ENCODE results near the gene ARHGEF12. TPM values are rescaled to one million over a fixed set of nuclear protein-coding genes. Genes with fewer than 3 reads are reported as not detected.

Gene ARHGEF12
- total RNA-seq, 1 donor from 2014 or later, result 40.8 TPM

- TF ChIP-seq CTCF (IDR thresholded peaks at IDR 0.05; ENCODE audit: partially characterized antibody, unreplicated experiment), result no peak
- Mint-ChIP-seq H3K9me3 (ENCODE audit: unreplicated experiment) (peaks cover 5% of the 10 kb centered on the region), H3K27ac (ENCODE audit: unreplicated experiment) (peak overlapping the region; percentile 59), H3K27me3 (ENCODE audit: unreplicated experiment) (peaks cover 3% of the 10 kb centered on the region), H3K36me3 (ENCODE audit: unreplicated experiment) (no peaks in the 10 kb centered on the region), H3K4me3 (ENCODE audit: unreplicated experiment) (peak overlapping the region; percentile 92), H3K4me1 (ENCODE audit: low read depth, unreplicated experiment) (peaks cover 33% of the 10 kb centered on the region)
- no peak for DNase-seq
Measured at GRCh38 chr11:120338107-120338933, 2.1 kb downstream of the ARHGEF12 start.

DNA sequence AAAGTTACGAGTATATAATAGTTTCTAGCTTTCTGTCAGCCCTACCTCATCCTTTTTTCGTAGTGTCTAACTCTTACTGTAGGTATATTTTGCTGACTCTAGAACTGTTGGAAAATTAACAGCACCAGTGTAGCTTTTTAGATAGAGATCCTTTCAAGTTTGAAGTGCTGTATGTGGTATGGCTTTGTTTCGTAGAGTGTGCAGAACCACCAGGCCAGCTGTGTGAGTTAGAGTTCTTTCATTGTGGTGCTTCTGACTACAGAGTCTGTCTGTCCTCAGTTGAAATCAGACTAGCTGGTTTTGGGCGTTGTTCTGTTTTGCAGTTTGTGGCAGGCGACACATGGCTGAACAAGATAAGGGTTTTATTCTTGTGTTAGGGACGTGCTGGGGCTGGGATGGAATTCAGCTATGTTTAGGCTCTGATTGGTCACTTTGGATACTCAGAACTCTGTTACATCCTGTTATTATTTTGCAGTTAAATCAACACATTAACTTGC is 3.2 kb downstream of the ARHGEF12 start:
- H3K27ac Mint-ChIP-seq (ENCODE audit: unreplicated experiment), result no peak overlapping the region
- peak overlapping the region; percentile 67 for H3K4me3 Mint-ChIP-seq (ENCODE audit: unreplicated experiment)
- H3K27me3 Mint-ChIP-seq (ENCODE audit: unreplicated experiment), result peaks cover 3% of the 10 kb centered on the region
- peaks cover 33% of the 10 kb centered on the region for H3K4me1 Mint-ChIP-seq (ENCODE audit: low read depth, unreplicated experiment)
- no peak for DNase-seq
- no peaks in the 10 kb centered on the region for H3K36me3 Mint-ChIP-seq (ENCODE audit: unreplicated experiment)
- no peak for TF ChIP-seq CTCF (IDR thresholded peaks at IDR 0.05; ENCODE audit: partially characterized antibody, unreplicated experiment)
- peaks cover 5% of the 10 kb centered on the region for H3K9me3 Mint-ChIP-seq (ENCODE audit: unreplicated experiment)

DNA sequence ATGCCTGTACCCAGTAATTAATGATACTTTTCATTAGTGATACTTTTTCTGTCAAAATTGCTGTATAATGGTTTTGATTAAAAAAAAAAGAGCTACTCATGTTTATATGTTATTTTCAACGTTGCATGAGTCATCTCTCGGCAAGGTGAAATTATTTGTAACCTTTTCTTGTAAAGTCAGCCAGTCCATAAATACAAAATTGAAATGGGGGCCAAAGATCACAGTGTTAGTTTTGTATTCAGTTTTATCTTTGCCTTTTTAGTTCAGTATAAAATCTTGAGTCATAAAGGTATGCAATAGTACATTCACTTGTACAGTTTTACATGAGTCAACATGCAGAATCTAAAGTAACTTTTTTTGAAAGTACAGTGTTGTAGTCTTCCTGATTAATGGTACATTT is 4.3 kb downstream of the ARHGEF12 start:
- H3K4me3 Mint-ChIP-seq (ENCODE audit: unreplicated experiment), result no peak overlapping the region
- H3K27me3 Mint-ChIP-seq (ENCODE audit: unreplicated experiment), result peaks cover 3% of the 10 kb centered on the region
- DNase-seq, result no peak
- TF ChIP-seq CTCF (IDR thresholded peaks at IDR 0.05; ENCODE audit: partially characterized antibody, unreplicated experiment), result no peak
- H3K4me1 Mint-ChIP-seq (ENCODE audit: low read depth, unreplicated experiment), result peaks cover 28% of the 10 kb centered on the region
- H3K36me3 Mint-ChIP-seq (ENCODE audit: unreplicated experiment), result no peaks in the 10 kb centered on the region
- no peak overlapping the region for H3K27ac Mint-ChIP-seq (ENCODE audit: unreplicated experiment)
- peaks cover 5% of the 10 kb centered on the region for H3K9me3 Mint-ChIP-seq (ENCODE audit: unreplicated experiment)

- H3K9me3 Mint-ChIP-seq (ENCODE audit: unreplicated experiment), result peaks cover 4% of the 10 kb centered on the region
- peaks cover 2% of the 10 kb centered on the region for H3K27me3 Mint-ChIP-seq (ENCODE audit: unreplicated experiment)
- H3K27ac Mint-ChIP-seq (ENCODE audit: unreplicated experiment), result no peak overlapping the region
- no peaks in the 10 kb centered on the region for H3K36me3 Mint-ChIP-seq (ENCODE audit: unreplicated experiment)
- no peak for TF ChIP-seq CTCF (IDR thresholded peaks at IDR 0.05; ENCODE audit: partially characterized antibody, unreplicated experiment)
- H3K4me1 Mint-ChIP-seq (ENCODE audit: low read depth, unreplicated experiment), result peaks cover 33% of the 10 kb centered on the region
- DNase-seq, result no peak
- no peak overlapping the region for H3K4me3 Mint-ChIP-seq (ENCODE audit: unreplicated experiment)
Measured at GRCh38 chr11:120342226-120342625, 6.0 kb downstream of the ARHGEF12 start.

DNA sequence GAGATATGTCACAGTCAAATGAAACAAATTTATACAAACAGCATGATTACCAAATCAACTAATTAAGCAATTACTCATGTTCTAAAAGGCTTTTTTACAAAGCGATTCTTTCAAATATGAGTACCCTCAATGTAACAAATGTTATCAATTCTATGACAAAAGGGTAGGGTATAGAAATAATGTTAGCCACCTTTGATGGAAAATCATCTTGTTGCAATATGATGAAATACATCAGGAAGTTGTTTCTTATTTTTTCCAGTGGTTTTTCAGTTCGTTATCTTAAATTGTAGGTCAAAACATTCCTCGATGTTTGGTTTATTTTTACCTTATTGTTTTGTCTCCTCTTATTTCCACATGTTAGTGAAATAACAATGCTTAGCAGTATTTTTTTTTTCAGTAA is 6.5 kb downstream of the ARHGEF12 start:
- H3K9me3 Mint-ChIP-seq (ENCODE audit: unreplicated experiment), result peaks cover 2% of the 10 kb centered on the region
- no peaks in the 10 kb centered on the region for H3K36me3 Mint-ChIP-seq (ENCODE audit: unreplicated experiment)
- H3K27me3 Mint-ChIP-seq (ENCODE audit: unreplicated experiment), result peaks cover 2% of the 10 kb centered on the region
- no peak overlapping the region for H3K27ac Mint-ChIP-seq (ENCODE audit: unreplicated experiment)
- no peak for DNase-seq
- no peak overlapping the region for H3K4me3 Mint-ChIP-seq (ENCODE audit: unreplicated experiment)
- H3K4me1 Mint-ChIP-seq (ENCODE audit: low read depth, unreplicated experiment), result peaks cover 32% of the 10 kb centered on the region
- no peak for TF ChIP-seq CTCF (IDR thresholded peaks at IDR 0.05; ENCODE audit: partially characterized antibody, unreplicated experiment)

All from glutamatergic neuron (in vitro differentiated cells).